Stomach (tissue), 4 donors: ENCODE measurements around the gene FAM221A.

Source experiments
- CTCF ChIP-seq, 7 experiments: fragments of 450-650 bp in 4 of 7; fragments of 200-600 bp in 3 of 7; sonication (generic) in 3 of 7; IDR thresholded peaks; one replicate each; pipeline ENCODE4 v1.5.1; 2016 to 2019; ENCODE audit warnings: antibody characterized with exemption in 7 of 7, control low read depth in 2 of 7, mild to moderate bottlenecking in 1 of 7
- EP300 ChIP-seq: sonication (generic); formaldehyde crosslinking; IDR thresholded peaks from one replicate; pipeline ENCODE4 v1.6.1; 2017; ENCODE audit warnings: antibody characterized with exemption
- POLR2A ChIP-seq, 4 donors: fragments of 450-650 bp; IDR thresholded peaks; one replicate each; pipeline ENCODE4 v1.6.1; 2016; ENCODE audit warnings: antibody characterized with exemption in 4 of 4, control low read depth in 2 of 4, mild to moderate bottlenecking in 1 of 4, moderate library complexity in 1 of 4
- POLR2AphosphoS5 ChIP-seq, 3 donors: sonication (generic); formaldehyde crosslinking; IDR thresholded peaks; one replicate each; pipeline ENCODE4 v1.6.1; 2016; ENCODE audit warnings: antibody characterized with exemption in 3 of 3

- TF ChIP-seq CTCF (IDR thresholded peaks at IDR 0.05) (no peak), POLR2AphosphoS5 (IDR thresholded peaks at IDR 0.05) (no peak), EP300 (no peak), POLR2A (IDR thresholded peaks at IDR 0.05) (no peak)
Measured at GRCh38 chr7:23714150-23714464, 34.1 kb downstream of the FAM221A start.
